Rectal smooth muscle tissue (tissue), 1 donor: ENCODE data around the gene ADTRP.
A peak's percentile ranks its signal among the peaks of the same experiment; 100 is the strongest.

Experiments
- H3K27ac ChIP-seq: one replicate; pipeline ENCODE4 v1.7.0; 2013; ENCODE audit warnings: low read depth, low read length, inconsistent platforms
- H3K27me3 ChIP-seq: one replicate; pipeline ENCODE4 v1.7.0; 2013; ENCODE audit warnings: low read length; ENCODE audit not compliant: control insufficient read depth, insufficient read depth
- H3K36me3 ChIP-seq: one replicate; pipeline ENCODE4 v1.7.0; 2013; ENCODE audit warnings: low read length; ENCODE audit not compliant: control insufficient read depth, insufficient read depth
- H3K4me1 ChIP-seq: one replicate; pipeline ENCODE4 v1.7.0; 2013; ENCODE audit warnings: low read length; ENCODE audit not compliant: control insufficient read depth, insufficient read depth
- H3K4me3 ChIP-seq: one replicate; pipeline ENCODE4 v1.7.0; 2013; ENCODE audit warnings: low read length
- H3K9ac ChIP-seq: one replicate; pipeline ENCODE4 v1.7.0; 2013; ENCODE audit warnings: low read length

Gene ADTRP

GRCh38 chr6:11798538-11798937 is 19.9 kb upstream of the ADTRP start:
- Histone ChIP-seq H3K27me3 (no peaks in the 10 kb centered on the region), H3K9ac (no peak overlapping the region), H3K36me3 (no peaks in the 10 kb centered on the region), H3K4me1 (no peaks in the 10 kb centered on the region), H3K27ac (no peak overlapping the region), H3K4me3 (no peak overlapping the region)

GRCh38 chr6:11798096-11798495 is 19.5 kb upstream of the ADTRP start:
- Histone ChIP-seq H3K36me3 (no peaks in the 10 kb centered on the region), H3K4me3 (no peak overlapping the region), H3K27me3 (no peaks in the 10 kb centered on the region), H3K9ac (no peak overlapping the region), H3K4me1 (no peaks in the 10 kb centered on the region), H3K27ac (no peak overlapping the region)

GRCh38 chr6:11796829-11797228 is 18.2 kb upstream of the ADTRP start:
- H3K36me3 ChIP-seq, result no peaks in the 10 kb centered on the region
- no peak overlapping the region for H3K27ac ChIP-seq
- no peak overlapping the region for H3K9ac ChIP-seq
- H3K27me3 ChIP-seq, result no peaks in the 10 kb centered on the region
- H3K4me3 ChIP-seq, result no peak overlapping the region
- H3K4me1 ChIP-seq, result no peaks in the 10 kb centered on the region

GRCh38 chr6:11795403-11795802 is 16.8 kb upstream of the ADTRP start:
- Histone ChIP-seq H3K36me3 (no peaks in the 10 kb centered on the region), H3K27me3 (no peaks in the 10 kb centered on the region), H3K4me3 (no peak overlapping the region), H3K9ac (no peak overlapping the region), H3K4me1 (no peaks in the 10 kb centered on the region), H3K27ac (no peak overlapping the region)

- Histone ChIP-seq H3K27me3 (no peaks in the 10 kb centered on the region), H3K4me3 (no peak overlapping the region), H3K27ac (no peak overlapping the region), H3K9ac (no peak overlapping the region), H3K36me3 (no peaks in the 10 kb centered on the region), H3K4me1 (no peaks in the 10 kb centered on the region)
These were observed 14.7 kb upstream of the ADTRP start for GRCh38 chr6:11793277-11793676.

GRCh38 chr6:11791354-11792107 is 12.9 kb upstream of the ADTRP start:
- Histone ChIP-seq H3K9ac (no peak overlapping the region), H3K4me1 (no peaks in the 10 kb centered on the region), H3K4me3 (no peak overlapping the region), H3K27ac (no peak overlapping the region), H3K36me3 (no peaks in the 10 kb centered on the region), H3K27me3 (no peaks in the 10 kb centered on the region)

GRCh38 chr6:11789744-11790143 is 11.1 kb upstream of the ADTRP start:
- no peak overlapping the region for H3K9ac ChIP-seq

GRCh38 chr6:11788043-11788442 is 9.4 kb upstream of the ADTRP start:
- H3K4me1 ChIP-seq, result no peaks in the 10 kb centered on the region
- no peaks in the 10 kb centered on the region for H3K36me3 ChIP-seq
- no peak overlapping the region for H3K27ac ChIP-seq
- H3K9ac ChIP-seq, result no peak overlapping the region
- no peaks in the 10 kb centered on the region for H3K27me3 ChIP-seq
- no peak overlapping the region for H3K4me3 ChIP-seq

More at GRCh38 chr6:11789744-11790143, 11.1 kb upstream of the ADTRP start:
- Histone ChIP-seq H3K4me3 (no peak overlapping the region), H3K36me3 (no peaks in the 10 kb centered on the region), H3K27me3 (no peaks in the 10 kb centered on the region), H3K4me1 (no peaks in the 10 kb centered on the region), H3K27ac (no peak overlapping the region)

- Histone ChIP-seq H3K27me3 (no peaks in the 10 kb centered on the region), H3K4me1 (no peaks in the 10 kb centered on the region), H3K27ac (no peak overlapping the region), H3K36me3 (no peaks in the 10 kb centered on the region), H3K4me3 (peak overlapping the region; percentile 29), H3K9ac (no peak overlapping the region)
These were observed 7.4 kb upstream of the ADTRP start for GRCh38 chr6:11785774-11786579.

GRCh38 chr6:11785415-11785773 is 6.8 kb upstream of the ADTRP start:
- Histone ChIP-seq H3K4me1 (no peaks in the 10 kb centered on the region), H3K36me3 (no peaks in the 10 kb centered on the region), H3K9ac (no peak overlapping the region), H3K27me3 (no peaks in the 10 kb centered on the region), H3K27ac (no peak overlapping the region), H3K4me3 (no peak overlapping the region)

- Histone ChIP-seq H3K4me1 (no peaks in the 10 kb centered on the region), H3K27ac (no peak overlapping the region), H3K9ac (no peak overlapping the region), H3K4me3 (no peak overlapping the region), H3K27me3 (no peaks in the 10 kb centered on the region), H3K36me3 (no peaks in the 10 kb centered on the region)
These were observed 5.7 kb upstream of the ADTRP start for GRCh38 chr6:11784341-11784740.

GRCh38 chr6:11783524-11784064 is 5.0 kb upstream of the ADTRP start:
- no peak overlapping the region for H3K9ac ChIP-seq
- H3K27me3 ChIP-seq, result no peaks in the 10 kb centered on the region
- no peak overlapping the region for H3K4me3 ChIP-seq
- no peaks in the 10 kb centered on the region for H3K4me1 ChIP-seq
- no peaks in the 10 kb centered on the region for H3K36me3 ChIP-seq
- H3K27ac ChIP-seq, result no peak overlapping the region
